ENCODE data around the gene GAB2.

DNA sequence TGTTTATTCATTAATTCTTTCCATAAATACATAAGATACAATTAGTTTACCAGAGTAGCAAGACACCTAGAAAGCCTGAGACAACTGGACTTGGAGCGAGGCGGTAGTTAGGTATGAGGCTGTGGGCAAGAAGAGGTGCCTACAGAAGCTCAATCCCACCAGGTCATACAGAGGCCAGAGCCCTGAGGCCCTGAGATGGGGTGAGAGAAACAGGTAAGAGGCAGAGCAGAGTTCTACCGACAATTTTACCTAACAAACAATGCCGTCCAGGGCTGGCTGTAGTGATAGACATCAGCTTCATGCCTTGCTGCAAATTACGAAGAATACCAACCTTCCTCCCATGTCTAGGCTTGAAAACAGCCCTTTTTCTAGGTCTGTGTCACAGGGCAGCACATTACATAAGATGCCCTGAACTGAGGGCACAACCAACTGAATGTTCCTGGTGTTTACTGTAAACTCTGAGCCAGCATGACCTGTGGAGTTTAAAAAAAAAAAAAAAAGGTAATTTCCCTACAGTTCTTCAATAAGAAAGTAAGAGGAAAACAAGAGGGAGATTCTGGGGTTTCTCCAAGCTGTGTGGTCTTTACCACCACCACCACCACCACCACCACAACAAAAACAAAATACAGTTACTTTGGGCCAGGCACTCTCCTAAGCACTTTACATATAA is 105.8 kb downstream of the GAB2 start:
- TF ChIP-seq POLR2AphosphoS5 (IDR thresholded peaks at IDR 0.05; ENCODE audit: low read depth, low read length) (no peak), SIN3A (IDR thresholded peaks at IDR 0.05; ENCODE audit: borderline replicate concordance, insufficient read depth, low read depth, low read length) (no peak)
- TF ChIP-seq, protein P1, sequence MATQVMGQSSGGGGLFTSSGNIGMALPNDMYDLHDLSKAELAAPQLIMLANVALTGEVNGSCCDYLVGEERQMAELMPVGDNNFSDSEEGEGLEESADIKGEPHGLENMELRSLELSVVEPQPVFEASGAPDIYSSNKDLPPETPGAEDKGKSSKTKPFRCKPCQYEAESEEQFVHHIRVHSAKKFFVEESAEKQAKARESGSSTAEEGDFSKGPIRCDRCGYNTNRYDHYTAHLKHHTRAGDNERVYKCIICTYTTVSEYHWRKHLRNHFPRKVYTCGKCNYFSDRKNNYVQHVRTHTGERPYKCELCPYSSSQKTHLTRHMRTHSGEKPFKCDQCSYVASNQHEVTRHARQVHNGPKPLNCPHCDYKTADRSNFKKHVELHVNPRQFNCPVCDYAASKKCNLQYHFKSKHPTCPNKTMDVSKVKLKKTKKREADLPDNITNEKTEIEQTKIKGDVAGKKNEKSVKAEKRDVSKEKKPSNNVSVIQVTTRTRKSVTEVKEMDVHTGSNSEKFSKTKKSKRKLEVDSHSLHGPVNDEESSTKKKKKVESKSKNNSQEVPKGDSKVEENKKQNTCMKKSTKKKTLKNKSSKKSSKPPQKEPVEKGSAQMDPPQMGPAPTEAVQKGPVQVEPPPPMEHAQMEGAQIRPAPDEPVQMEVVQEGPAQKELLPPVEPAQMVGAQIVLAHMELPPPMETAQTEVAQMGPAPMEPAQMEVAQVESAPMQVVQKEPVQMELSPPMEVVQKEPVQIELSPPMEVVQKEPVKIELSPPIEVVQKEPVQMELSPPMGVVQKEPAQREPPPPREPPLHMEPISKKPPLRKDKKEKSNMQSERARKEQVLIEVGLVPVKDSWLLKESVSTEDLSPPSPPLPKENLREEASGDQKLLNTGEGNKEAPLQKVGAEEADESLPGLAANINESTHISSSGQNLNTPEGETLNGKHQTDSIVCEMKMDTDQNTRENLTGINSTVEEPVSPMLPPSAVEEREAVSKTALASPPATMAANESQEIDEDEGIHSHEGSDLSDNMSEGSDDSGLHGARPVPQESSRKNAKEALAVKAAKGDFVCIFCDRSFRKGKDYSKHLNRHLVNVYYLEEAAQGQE (IDR thresholded peaks at IDR 0.05; ENCODE audit: insufficient read depth in 1 of 2, low read depth in 2 of 2, low read length in 1 of 2) = no peak
